Parathyroid adenoma (tissue), 2 donors: ENCODE data around the gene GNB1L.

Experiments used
- H2AFZ ChIP-seq: fragments of 300-600 bp; sonication (generic); one replicate; pipeline ENCODE4 v1.7.0; 2017; ENCODE audit warnings: antibody characterized with exemption, mild to moderate bottlenecking
- H3K27ac ChIP-seq: fragments of 300-600 bp; sonication (generic); one replicate; pipeline ENCODE4 v1.7.0; 2017
- H3K27me3 ChIP-seq: fragments of 300-600 bp; sonication (generic); one replicate; pipeline ENCODE4 v1.7.0; 2017; ENCODE audit warnings: low read length; ENCODE audit not compliant: control insufficient read depth, insufficient read depth
- H3K36me3 ChIP-seq: fragments of 300-600 bp; sonication (generic); one replicate; pipeline ENCODE4 v1.7.0; 2017; ENCODE audit warnings: low read length; ENCODE audit not compliant: control insufficient read depth, insufficient read depth
- H3K4me1 ChIP-seq: fragments of 300-600 bp; sonication (generic); one replicate; pipeline ENCODE4 v1.7.0; 2017; ENCODE audit warnings: control low read depth
- H3K4me2 ChIP-seq: fragments of 300-600 bp; sonication (generic); one replicate; pipeline ENCODE4 v1.7.0; 2017; ENCODE audit warnings: low read length
- H3K4me3 ChIP-seq: fragments of 300-600 bp; sonication (generic); one replicate; pipeline ENCODE4 v1.7.0; 2017; ENCODE audit warnings: low read depth, low read length
- H3K79me2 ChIP-seq: fragments of 300-600 bp; sonication (generic); one replicate; pipeline ENCODE4 v1.7.0; 2017; ENCODE audit warnings: control low read depth
- H3K9ac ChIP-seq: fragments of 300-600 bp; sonication (generic); one replicate; pipeline ENCODE4 v1.7.0; 2017; ENCODE audit warnings: mild to moderate bottlenecking
- H3K9me3 ChIP-seq: fragments of 300-600 bp; sonication (generic); one replicate; pipeline ENCODE4 v1.7.0; 2017; ENCODE audit warnings: low read length; ENCODE audit not compliant: control insufficient read depth
- TF ChIP-seq, protein P1 (sequence below): fragments of 300-600 bp; sonication (generic); IDR thresholded peaks from one replicate; pipeline ENCODE4 v1.7.0; 2017; ENCODE audit warnings: antibody characterized with exemption, mild to moderate bottlenecking
- donor health status: primary hyperparathyroidism.

The GNB1L gene

DNA sequence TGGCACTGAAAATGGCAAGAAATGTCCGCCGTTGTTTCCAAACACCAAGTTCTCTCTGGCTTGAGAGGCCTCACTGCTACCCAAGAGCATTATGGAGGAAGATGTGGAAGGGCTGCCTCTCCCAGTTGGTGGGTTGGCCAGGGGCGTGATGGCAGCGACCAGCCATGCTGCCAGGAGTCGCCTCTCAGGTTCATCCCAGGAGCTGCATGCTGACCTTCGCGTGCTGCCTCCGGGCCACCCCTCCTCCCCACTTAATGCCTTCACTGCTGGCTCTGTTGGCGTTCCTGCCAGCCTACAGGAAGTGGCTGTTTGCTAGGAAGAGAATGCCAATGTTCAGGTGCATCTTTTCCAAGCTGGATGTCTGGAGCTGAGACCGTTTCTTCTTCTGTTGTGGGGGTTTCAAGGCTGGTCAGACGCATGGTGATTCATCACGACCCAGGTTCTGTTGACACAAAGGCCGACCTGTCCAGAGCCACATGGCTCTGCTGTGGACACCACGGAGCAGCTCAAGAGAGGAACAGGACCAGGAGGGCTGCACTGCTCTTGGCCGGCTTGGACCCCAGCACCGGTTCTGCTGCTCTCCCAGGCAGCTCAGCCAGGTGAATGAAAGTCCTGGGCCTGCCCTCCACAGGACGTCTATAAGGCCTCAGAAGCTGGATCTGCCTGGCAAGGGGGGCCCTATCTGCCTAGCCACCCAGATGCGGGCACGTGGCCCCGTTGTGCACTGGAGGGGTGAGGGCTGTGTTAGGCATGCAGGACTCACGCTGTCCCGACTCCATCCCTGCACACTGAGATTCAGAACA, 69.0 kb downstream of the GNB1L start:
- Histone ChIP-seq H3K4me3 (no peak overlapping the region), H3K4me1 (no peaks in the 10 kb centered on the region)

DNA sequence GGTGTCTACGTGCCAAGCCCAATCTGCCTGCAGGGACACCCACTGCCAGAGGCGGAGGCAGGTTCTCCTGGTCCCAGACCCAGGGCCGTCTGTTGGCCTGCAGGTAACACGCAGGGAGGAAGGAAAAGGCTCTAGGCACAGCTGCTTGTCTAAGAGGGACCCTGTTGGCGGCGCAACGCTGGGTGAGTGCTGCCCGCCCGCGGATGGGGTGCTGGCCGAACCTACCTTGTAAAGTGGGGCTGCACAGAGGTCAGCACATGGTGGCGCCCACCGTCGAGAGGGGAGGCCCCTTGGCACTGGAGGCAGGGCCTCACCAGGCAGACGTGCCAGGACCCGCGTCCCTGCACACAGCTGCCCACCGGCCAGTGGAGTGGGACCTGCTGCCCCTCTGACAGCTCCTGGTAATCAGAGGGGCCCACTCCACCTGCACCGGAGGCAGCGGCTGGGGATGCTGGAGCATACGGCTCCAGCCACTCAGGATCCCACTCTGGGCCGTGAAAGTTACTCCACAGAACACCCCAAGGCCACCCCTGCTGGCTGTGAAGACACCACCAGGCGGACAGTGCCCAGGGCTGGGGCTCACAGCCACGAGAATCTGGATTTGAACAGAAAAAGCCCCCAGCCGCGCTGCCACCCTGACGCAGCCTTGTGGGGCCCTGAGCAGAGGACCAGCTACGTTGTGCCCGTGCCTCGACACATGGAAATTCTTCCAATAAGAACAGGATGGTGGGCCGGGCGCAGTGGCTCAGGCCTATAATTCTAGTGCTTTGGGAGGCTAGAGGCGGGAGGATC, 70.1 kb downstream of the GNB1L start:
- no peaks in the 10 kb centered on the region for H3K79me2 ChIP-seq
- no peaks in the 10 kb centered on the region for H3K4me1 ChIP-seq
- TF ChIP-seq, protein P1, sequence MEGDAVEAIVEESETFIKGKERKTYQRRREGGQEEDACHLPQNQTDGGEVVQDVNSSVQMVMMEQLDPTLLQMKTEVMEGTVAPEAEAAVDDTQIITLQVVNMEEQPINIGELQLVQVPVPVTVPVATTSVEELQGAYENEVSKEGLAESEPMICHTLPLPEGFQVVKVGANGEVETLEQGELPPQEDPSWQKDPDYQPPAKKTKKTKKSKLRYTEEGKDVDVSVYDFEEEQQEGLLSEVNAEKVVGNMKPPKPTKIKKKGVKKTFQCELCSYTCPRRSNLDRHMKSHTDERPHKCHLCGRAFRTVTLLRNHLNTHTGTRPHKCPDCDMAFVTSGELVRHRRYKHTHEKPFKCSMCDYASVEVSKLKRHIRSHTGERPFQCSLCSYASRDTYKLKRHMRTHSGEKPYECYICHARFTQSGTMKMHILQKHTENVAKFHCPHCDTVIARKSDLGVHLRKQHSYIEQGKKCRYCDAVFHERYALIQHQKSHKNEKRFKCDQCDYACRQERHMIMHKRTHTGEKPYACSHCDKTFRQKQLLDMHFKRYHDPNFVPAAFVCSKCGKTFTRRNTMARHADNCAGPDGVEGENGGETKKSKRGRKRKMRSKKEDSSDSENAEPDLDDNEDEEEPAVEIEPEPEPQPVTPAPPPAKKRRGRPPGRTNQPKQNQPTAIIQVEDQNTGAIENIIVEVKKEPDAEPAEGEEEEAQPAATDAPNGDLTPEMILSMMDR: no peak
- H3K27ac ChIP-seq: no peak overlapping the region
- no peaks in the 10 kb centered on the region for H3K9me3 ChIP-seq
- H3K36me3 ChIP-seq: no peaks in the 10 kb centered on the region
- no peak overlapping the region for H2AFZ ChIP-seq
- no peak overlapping the region for H3K9ac ChIP-seq
- H3K27me3 ChIP-seq: no peaks in the 10 kb centered on the region
- H3K4me3 ChIP-seq: no peak overlapping the region
- no peak overlapping the region for H3K4me2 ChIP-seq

More for the DNA sequence above, 69.0 kb downstream of the GNB1L start:
- H2AFZ ChIP-seq: no peak overlapping the region
- TF ChIP-seq, protein P1: no peak
- no peak overlapping the region for H3K27ac ChIP-seq
- no peaks in the 10 kb centered on the region for H3K79me2 ChIP-seq
- H3K9me3 ChIP-seq: no peaks in the 10 kb centered on the region
- H3K4me2 ChIP-seq: no peak overlapping the region
- no peaks in the 10 kb centered on the region for H3K36me3 ChIP-seq
- no peak overlapping the region for H3K9ac ChIP-seq
- no peaks in the 10 kb centered on the region for H3K27me3 ChIP-seq

DNA sequence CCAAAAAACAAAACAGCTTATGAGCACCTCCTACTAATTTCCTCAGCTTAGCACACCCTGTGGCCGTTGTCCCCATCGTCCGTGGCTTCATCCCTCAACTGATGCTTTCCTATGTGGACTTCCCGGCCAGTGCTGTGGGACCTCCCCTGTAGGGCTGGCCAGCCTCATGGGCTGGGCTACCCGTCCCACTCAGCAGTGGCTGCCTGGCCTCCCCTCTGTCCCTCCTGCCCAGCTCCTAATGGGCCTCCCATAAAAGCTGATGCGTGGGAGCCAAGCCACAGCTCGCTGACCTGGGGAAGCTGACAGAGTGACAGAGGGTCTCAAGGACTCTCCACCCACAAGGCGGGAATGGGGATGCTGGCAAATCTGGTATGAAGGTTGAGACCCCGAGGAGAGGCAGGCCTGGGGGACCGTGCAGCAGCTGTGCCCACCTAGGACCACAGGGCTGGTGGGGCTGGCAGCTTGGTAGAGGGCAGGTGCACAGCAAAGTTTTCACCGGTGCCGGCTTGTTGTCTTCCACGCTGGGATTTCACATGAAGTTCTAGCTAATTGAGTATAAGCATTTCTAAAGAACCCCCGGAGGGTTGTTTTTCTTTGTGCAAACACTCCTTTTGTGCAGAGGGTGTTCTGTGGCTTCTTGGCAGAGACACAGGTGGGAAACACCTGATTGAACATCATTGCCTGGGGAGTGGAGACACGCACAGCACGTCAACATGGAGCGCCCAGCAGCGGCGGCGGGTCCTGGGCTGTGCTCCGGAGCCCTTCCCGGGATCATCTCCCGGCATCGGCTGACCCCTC, 70.9 kb downstream of the GNB1L start:
- no peak overlapping the region for H3K4me2 ChIP-seq
- no peaks in the 10 kb centered on the region for H3K36me3 ChIP-seq
- H3K4me3 ChIP-seq: no peak overlapping the region
- no peak overlapping the region for H3K27ac ChIP-seq
- H3K79me2 ChIP-seq: no peaks in the 10 kb centered on the region
- no peaks in the 10 kb centered on the region for H3K27me3 ChIP-seq
- H3K9me3 ChIP-seq: no peaks in the 10 kb centered on the region
- H3K4me1 ChIP-seq: no peaks in the 10 kb centered on the region
- no peak overlapping the region for H2AFZ ChIP-seq
- TF ChIP-seq, protein P1: no peak
- no peak overlapping the region for H3K9ac ChIP-seq

DNA sequence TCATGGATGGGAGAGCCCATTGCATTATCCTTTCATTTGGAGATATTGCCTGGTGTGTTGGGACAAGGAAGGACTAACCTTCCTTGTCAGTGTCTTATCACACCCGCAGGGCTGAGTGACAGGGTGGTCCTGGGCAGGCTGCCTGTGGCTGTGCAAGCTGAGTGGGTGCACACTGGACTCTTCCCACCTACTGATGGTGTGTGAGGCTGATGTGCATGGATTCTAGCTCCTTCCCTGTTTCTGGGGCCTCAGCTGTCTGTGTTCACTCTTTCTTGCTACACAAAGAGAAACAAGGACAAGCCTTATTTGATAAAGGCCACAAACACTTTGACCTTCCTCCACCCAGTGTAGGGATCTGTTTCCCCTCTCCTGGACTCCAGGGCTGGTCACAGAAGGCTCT, 72.1 kb downstream of the GNB1L start:
- H3K27me3 ChIP-seq: no peaks in the 10 kb centered on the region
- H3K36me3 ChIP-seq: no peaks in the 10 kb centered on the region
- no peaks in the 10 kb centered on the region for H3K79me2 ChIP-seq
- H3K9ac ChIP-seq: no peak overlapping the region
- H3K4me2 ChIP-seq: no peak overlapping the region
- TF ChIP-seq, protein P1: no peak
- no peak overlapping the region for H2AFZ ChIP-seq
- H3K9me3 ChIP-seq: no peaks in the 10 kb centered on the region
- no peak overlapping the region for H3K27ac ChIP-seq
- H3K4me1 ChIP-seq: no peaks in the 10 kb centered on the region
- no peak overlapping the region for H3K4me3 ChIP-seq
